PFSK-1 (cell line): Measurements from ENCODE around the gene SCYL2.

ENCODE experiments used
- POLR2AphosphoS5 ChIP-seq: IDR thresholded peaks from 2 replicates; pipeline ENCODE4 v1.6.1; 2012; ENCODE audit warnings: low read depth, mild to moderate bottlenecking, control low read depth, low read length, moderate library complexity
- TAF1 ChIP-seq: IDR thresholded peaks from 2 replicates; pipeline ENCODE4 v1.6.1; 2012; ENCODE audit warnings: low read length, control low read depth, borderline replicate concordance; ENCODE audit not compliant: insufficient read depth
- TF ChIP-seq, protein P1 (sequence below), 2 experiments: IDR thresholded peaks; 2 replicates each; pipeline versions ENCODE4 v1.6.1 to v1.8.0; 2011 to 2012; ENCODE audit warnings: low read depth in 2 of 2, low read length in 2 of 2, control low read depth in 1 of 2, inconsistent platforms in 1 of 2, mild to moderate bottlenecking in 1 of 2, moderate library complexity in 1 of 2; ENCODE audit not compliant: insufficient read depth in 1 of 2

DNA sequence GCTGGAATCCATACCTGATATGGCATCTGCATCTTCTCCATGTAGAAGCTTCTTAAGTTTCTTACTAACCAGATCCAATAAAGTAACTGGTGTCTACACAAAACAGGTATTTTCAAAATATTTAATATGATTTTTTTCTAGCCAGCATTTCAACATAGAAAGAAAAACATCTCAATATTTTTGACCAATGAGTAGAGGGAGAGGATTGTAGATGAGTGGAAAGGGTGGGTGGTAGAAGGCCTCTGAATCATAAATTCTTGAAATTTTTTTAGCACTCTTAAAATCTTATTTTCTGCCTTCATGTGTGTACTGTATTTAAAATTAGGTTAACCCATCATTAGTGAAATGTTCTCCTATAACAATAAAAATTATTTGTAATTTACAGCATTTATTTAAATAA lies 18.1 kb upstream of the SCYL2 start:
- TF ChIP-seq POLR2AphosphoS5 = no peak
- no peak for TF ChIP-seq TAF1
- TF ChIP-seq, protein P1, sequence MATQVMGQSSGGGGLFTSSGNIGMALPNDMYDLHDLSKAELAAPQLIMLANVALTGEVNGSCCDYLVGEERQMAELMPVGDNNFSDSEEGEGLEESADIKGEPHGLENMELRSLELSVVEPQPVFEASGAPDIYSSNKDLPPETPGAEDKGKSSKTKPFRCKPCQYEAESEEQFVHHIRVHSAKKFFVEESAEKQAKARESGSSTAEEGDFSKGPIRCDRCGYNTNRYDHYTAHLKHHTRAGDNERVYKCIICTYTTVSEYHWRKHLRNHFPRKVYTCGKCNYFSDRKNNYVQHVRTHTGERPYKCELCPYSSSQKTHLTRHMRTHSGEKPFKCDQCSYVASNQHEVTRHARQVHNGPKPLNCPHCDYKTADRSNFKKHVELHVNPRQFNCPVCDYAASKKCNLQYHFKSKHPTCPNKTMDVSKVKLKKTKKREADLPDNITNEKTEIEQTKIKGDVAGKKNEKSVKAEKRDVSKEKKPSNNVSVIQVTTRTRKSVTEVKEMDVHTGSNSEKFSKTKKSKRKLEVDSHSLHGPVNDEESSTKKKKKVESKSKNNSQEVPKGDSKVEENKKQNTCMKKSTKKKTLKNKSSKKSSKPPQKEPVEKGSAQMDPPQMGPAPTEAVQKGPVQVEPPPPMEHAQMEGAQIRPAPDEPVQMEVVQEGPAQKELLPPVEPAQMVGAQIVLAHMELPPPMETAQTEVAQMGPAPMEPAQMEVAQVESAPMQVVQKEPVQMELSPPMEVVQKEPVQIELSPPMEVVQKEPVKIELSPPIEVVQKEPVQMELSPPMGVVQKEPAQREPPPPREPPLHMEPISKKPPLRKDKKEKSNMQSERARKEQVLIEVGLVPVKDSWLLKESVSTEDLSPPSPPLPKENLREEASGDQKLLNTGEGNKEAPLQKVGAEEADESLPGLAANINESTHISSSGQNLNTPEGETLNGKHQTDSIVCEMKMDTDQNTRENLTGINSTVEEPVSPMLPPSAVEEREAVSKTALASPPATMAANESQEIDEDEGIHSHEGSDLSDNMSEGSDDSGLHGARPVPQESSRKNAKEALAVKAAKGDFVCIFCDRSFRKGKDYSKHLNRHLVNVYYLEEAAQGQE (IDR thresholded peaks at IDR 0.05; ENCODE audit: insufficient read depth in 1 of 2, low read depth in 2 of 2, low read length in 2 of 2) = no peak
